Measurements from ENCODE around the gene TENM3.

GRCh38 chr4:182314537-182314936, 71.3 kb downstream of the TENM3 start:
- TF ChIP-seq, protein P1, sequence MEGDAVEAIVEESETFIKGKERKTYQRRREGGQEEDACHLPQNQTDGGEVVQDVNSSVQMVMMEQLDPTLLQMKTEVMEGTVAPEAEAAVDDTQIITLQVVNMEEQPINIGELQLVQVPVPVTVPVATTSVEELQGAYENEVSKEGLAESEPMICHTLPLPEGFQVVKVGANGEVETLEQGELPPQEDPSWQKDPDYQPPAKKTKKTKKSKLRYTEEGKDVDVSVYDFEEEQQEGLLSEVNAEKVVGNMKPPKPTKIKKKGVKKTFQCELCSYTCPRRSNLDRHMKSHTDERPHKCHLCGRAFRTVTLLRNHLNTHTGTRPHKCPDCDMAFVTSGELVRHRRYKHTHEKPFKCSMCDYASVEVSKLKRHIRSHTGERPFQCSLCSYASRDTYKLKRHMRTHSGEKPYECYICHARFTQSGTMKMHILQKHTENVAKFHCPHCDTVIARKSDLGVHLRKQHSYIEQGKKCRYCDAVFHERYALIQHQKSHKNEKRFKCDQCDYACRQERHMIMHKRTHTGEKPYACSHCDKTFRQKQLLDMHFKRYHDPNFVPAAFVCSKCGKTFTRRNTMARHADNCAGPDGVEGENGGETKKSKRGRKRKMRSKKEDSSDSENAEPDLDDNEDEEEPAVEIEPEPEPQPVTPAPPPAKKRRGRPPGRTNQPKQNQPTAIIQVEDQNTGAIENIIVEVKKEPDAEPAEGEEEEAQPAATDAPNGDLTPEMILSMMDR (IDR thresholded peaks at IDR 0.05): no peak
- TF ChIP-seq POLR2AphosphoS5 (IDR thresholded peaks at IDR 0.05) (no peak), EP300 (IDR thresholded peaks at IDR 0.05; ENCODE audit: low read depth) (no peak), POLR2A (IDR thresholded peaks at IDR 0.05) (no peak)
